GM19099 (cell line): ENCODE results near the gene C3orf33.

Experiments
- POLR2A ChIP-seq: IDR thresholded peaks from 3 replicates; pipeline ENCODE4 v1.6.1; 2011; ENCODE audit warnings: low read depth; ENCODE audit not compliant: insufficient read length; ENCODE audit errors: extremely low read depth

C3orf33 gene

GRCh38 chr3:155747946-155748290, 58.2 kb downstream of the C3orf33 start:
- no peak for TF ChIP-seq POLR2A

GRCh38 chr3:155747286-155747945, 58.7 kb downstream of the C3orf33 start:
- TF ChIP-seq POLR2A = no peak

GRCh38 chr3:155746703-155747102, 59.4 kb downstream of the C3orf33 start:
- TF ChIP-seq POLR2A = no peak

GRCh38 chr3:155745795-155746550, 60.1 kb downstream of the C3orf33 start:
- no peak for TF ChIP-seq POLR2A

GRCh38 chr3:155744626-155745324, 61.3 kb downstream of the C3orf33 start, which contains the start of gene PLCH1:
Gene PLCH1, minus strand, starts transcription at chr3:155745071. Its CDS starts 40,847 bp downstream, at chr3:155704224.
- no peak for TF ChIP-seq POLR2A

GRCh38 chr3:155744010-155744625, 62.0 kb downstream of the C3orf33 start:
- TF ChIP-seq POLR2A = no peak

GRCh38 chr3:155743606-155744005, 62.5 kb downstream of the C3orf33 start:
- no peak for TF ChIP-seq POLR2A

- TF ChIP-seq POLR2A = no peak
Measured at GRCh38 chr3:155742349-155742965, 63.6 kb downstream of the C3orf33 start.

GRCh38 chr3:155741603-155742002, 64.5 kb downstream of the C3orf33 start:
- no peak for TF ChIP-seq POLR2A

GRCh38 chr3:155741101-155741500, 65.0 kb downstream of the C3orf33 start:
- no peak for TF ChIP-seq POLR2A

GRCh38 chr3:155739154-155739553, 66.9 kb downstream of the C3orf33 start:
- no peak for TF ChIP-seq POLR2A

GRCh38 chr3:155738580-155739076, 67.5 kb downstream of the C3orf33 start:
- no peak for TF ChIP-seq POLR2A

GRCh38 chr3:155737844-155738460, 68.1 kb downstream of the C3orf33 start:
- no peak for TF ChIP-seq POLR2A

- no peak for TF ChIP-seq POLR2A
Measured at GRCh38 chr3:155736381-155736780, 69.7 kb downstream of the C3orf33 start.

- TF ChIP-seq POLR2A = no peak
Measured at GRCh38 chr3:155730843-155731242, 75.2 kb downstream of the C3orf33 start.

GRCh38 chr3:155727836-155728235, 78.2 kb downstream of the C3orf33 start:
- TF ChIP-seq POLR2A = no peak
